PC-3 (cell line): ENCODE results near the gene GCM1. TPM values are rescaled to one million over a fixed set of nuclear protein-coding genes. Genes with fewer than 3 reads are reported as not detected.

Experiments
- ATAC-seq: fragments of 200-7000 bp; cut with Tn5 transposase; 2 replicates; pipeline ENCODE4 v1.9.1; 2020; ENCODE audit warnings: mild to moderate bottlenecking, moderate library complexity
- BruUV-seq: library from RNA; stranded (reverse); fragments of 400-500 nt; replicated peaks from 2 replicates; lab custom pipeline; 2021; lab: Mats Ljungman, UMichigan
- CTCF ChIA-PET: fragments of 300-600 bp; sonication (Branson Sonifier 250); formaldehyde crosslinking; loops from one replicate; lab custom pipeline; 2022; ENCODE audit warnings: antibody characterized with exemption; lab: Charles Lee
- POLR2A ChIA-PET: fragments of 300-600 bp; sonication (Branson Sonifier 250); formaldehyde crosslinking; loops from one replicate; lab custom pipeline; 2022; ENCODE audit warnings: antibody characterized with exemption; ENCODE audit not compliant: unreplicated experiment; lab: Charles Lee
- DNase-seq: peaks from one replicate; pipeline ENCODE4 v3.0.0-alpha.2; 2015
- H2AFZ ChIP-seq: fragments of 300-600 bp; sonication (generic); 2 replicates; pipeline ENCODE4 v1.6.0; 2016; ENCODE audit warnings: antibody characterized with exemption, low read length
- H3F3A ChIP-seq: fragments of 300-600 bp; sonication (generic); one replicate; pipeline ENCODE4 v1.6.0; 2017; ENCODE audit warnings: antibody characterized with exemption, low read length, control low read depth, mild to moderate bottlenecking; ENCODE audit not compliant: unreplicated experiment
- H3K27ac ChIP-seq: fragments of 300-600 bp; sonication (generic); 2 replicates; pipeline ENCODE4 v1.5.1; 2016; ENCODE audit warnings: mild to moderate bottlenecking, low read length
- H3K27me3 ChIP-seq: fragments of 300-600 bp; sonication (generic); 2 replicates; pipeline ENCODE4 v1.6.1; 2016; ENCODE audit warnings: low read length, mixed read lengths
- H3K36me3 ChIP-seq: fragments of 300-600 bp; sonication (generic); 2 replicates; pipeline ENCODE4 v1.6.1; 2016; ENCODE audit warnings: low read depth, mixed run types, low read length, mixed read lengths
- H3K4me1 ChIP-seq: fragments of 300-600 bp; sonication (generic); 2 replicates; pipeline ENCODE4 v1.5.1; 2016; ENCODE audit warnings: low read length; ENCODE audit not compliant: insufficient read depth
- H3K4me2 ChIP-seq: fragments of 300-600 bp; sonication (generic); 2 replicates; pipeline ENCODE4 v1.6.0; 2016; ENCODE audit warnings: low read length
- H3K4me3 ChIP-seq: fragments of 300-600 bp; sonication (generic); 2 replicates; pipeline ENCODE4 v1.5.1; 2016; ENCODE audit warnings: mild to moderate bottlenecking, low read length, mixed read lengths
- H3K79me2 ChIP-seq: fragments of 300-600 bp; sonication (generic); 2 replicates; pipeline ENCODE4 v1.6.1; 2017; ENCODE audit warnings: low read length, mixed read lengths
- H3K9ac ChIP-seq: fragments of 300-600 bp; sonication (generic); 2 replicates; pipeline ENCODE4 v1.6.0; 2016; ENCODE audit warnings: mild to moderate bottlenecking, low read length
- H3K9me2 ChIP-seq: fragments of 300-600 bp; sonication (generic); replicated peaks from 2 replicates; pipeline ENCODE4 v1.6.1; 2016; ENCODE audit warnings: mixed run types, low read length, mixed read lengths
- H3K9me3 ChIP-seq: fragments of 300-600 bp; sonication (generic); 2 replicates; pipeline ENCODE4 v1.6.1; 2016; ENCODE audit warnings: low read length, mixed read lengths
- H4K20me1 ChIP-seq: fragments of 300-600 bp; sonication (generic); 2 replicates; pipeline ENCODE4 v1.6.1; 2016; ENCODE audit warnings: low read length, mixed read lengths
- CTCF ChIP-seq: fragments of 300-600 bp; sonication (generic); conservative IDR thresholded peaks from 2 replicates; pipeline ENCODE4 v1.5.1; 2017; ENCODE audit warnings: antibody characterized with exemption, low read depth, mild to moderate bottlenecking, low read length
- EZH2 ChIP-seq: fragments of 300-600 bp; sonication (generic); IDR thresholded peaks from one replicate; pipeline ENCODE4 v1.6.1; 2017; ENCODE audit warnings: antibody characterized with exemption, mild to moderate bottlenecking, low read length; ENCODE audit not compliant: unreplicated experiment
- EZH2phosphoT487 ChIP-seq: fragments of 300-600 bp; sonication (generic); IDR thresholded peaks from 2 replicates; pipeline ENCODE4 v1.6.1; 2018; ENCODE audit warnings: mild to moderate bottlenecking, antibody characterized with exemption, low read length, borderline replicate concordance
- intact Hi-C: fragments of 100-400 bp; cut with micrococcal nuclease; formaldehyde crosslinking; loops from 2 replicates; pipeline ENCODE4 v1.9.0; 2023
- total RNA-seq: library from RNA; depleted of rRNA; stranded (reverse); fragments of >200 nt; gene quantifications from 2 replicates; pipeline ENCODE4 v1.2.3, GENCODE V29; 2014; rRNA removed

GCM1 gene
- total RNA-seq, 1 experiment from 2014 or later: not detected

GRCh38 chr6:53089948-53090347 is 58.7 kb downstream of the GCM1 start:
- no peaks in the 10 kb centered on the region for H3K79me2 ChIP-seq
- H3K27ac ChIP-seq: no peak overlapping the region
- no peak overlapping the region for H2AFZ ChIP-seq
- no peak for DNase-seq
- ChIA-PET CTCF (no interaction called here), POLR2A (no interaction called here)
- H3K9ac ChIP-seq: no peak overlapping the region
- H3K36me3 ChIP-seq: peaks cover 56% of the 10 kb centered on the region
- TF ChIP-seq EZH2: no peak
- TF ChIP-seq EZH2phosphoT487: no peak
- no peak for TF ChIP-seq CTCF
- intact Hi-C loops: no loop called here
- no peaks in the 10 kb centered on the region for H3K9me3 ChIP-seq
- H3K4me3 ChIP-seq: no peak overlapping the region
- no peak for ATAC-seq
- no peaks in the 10 kb centered on the region for H3F3A ChIP-seq
- no TSS peak for BruUV-seq
- no peaks in the 10 kb centered on the region for H3K9me2 ChIP-seq
- H3K4me1 ChIP-seq: peaks cover 7% of the 10 kb centered on the region; the same call in 1 of the 2 replicates
- H3K4me2 ChIP-seq: no peak overlapping the region
- H4K20me1 ChIP-seq: no peaks in the 10 kb centered on the region
- no peaks in the 10 kb centered on the region for H3K27me3 ChIP-seq

- no peak overlapping the region for H3K4me3 ChIP-seq
- no peak overlapping the region for H3K4me2 ChIP-seq
- H3K4me1 ChIP-seq: peaks cover 7% of the 10 kb centered on the region; the same call in 1 of the 2 replicates
- H3K9me2 ChIP-seq: no peaks in the 10 kb centered on the region
- ChIA-PET CTCF (no interaction called here), POLR2A (no interaction called here)
- no peak for ATAC-seq
- H2AFZ ChIP-seq: no peak overlapping the region
- intact Hi-C loops: no loop called here
- H3K36me3 ChIP-seq: peaks cover 58% of the 10 kb centered on the region
- H3F3A ChIP-seq: no peaks in the 10 kb centered on the region
- H4K20me1 ChIP-seq: no peaks in the 10 kb centered on the region
- DNase-seq: no peak
- no peak overlapping the region for H3K27ac ChIP-seq
- TF ChIP-seq CTCF: no peak
- TF ChIP-seq EZH2phosphoT487: no peak
- TF ChIP-seq EZH2: no peak
- H3K79me2 ChIP-seq: no peaks in the 10 kb centered on the region
- H3K27me3 ChIP-seq: no peaks in the 10 kb centered on the region
- BruUV-seq: no TSS peak
- no peak overlapping the region for H3K9ac ChIP-seq
- no peaks in the 10 kb centered on the region for H3K9me3 ChIP-seq
Measured at GRCh38 chr6:53086302-53086701, 62.3 kb downstream of the GCM1 start.

GRCh38 chr6:53080813-53081212 is 67.8 kb downstream of the GCM1 start:
- Histone ChIP-seq H2AFZ (no peak overlapping the region), H3K4me1 (no peaks in the 10 kb centered on the region), H3K9ac (no peak overlapping the region), H3K36me3 (peaks cover 64% of the 10 kb centered on the region), H3K27me3 (no peaks in the 10 kb centered on the region), H3K4me3 (no peak overlapping the region), H4K20me1 (no peaks in the 10 kb centered on the region), H3K4me2 (no peak overlapping the region), H3K9me3 (no peaks in the 10 kb centered on the region), H3K9me2 (no peaks in the 10 kb centered on the region), H3F3A (no peaks in the 10 kb centered on the region), H3K79me2 (no peaks in the 10 kb centered on the region), H3K27ac (no peak overlapping the region)
- TF ChIP-seq EZH2phosphoT487: no peak
- TF ChIP-seq CTCF: no peak
- TF ChIP-seq EZH2: no peak
- BruUV-seq: no TSS peak
- intact Hi-C loops: no loop called here
- CTCF ChIA-PET: no interaction called here
- DNase-seq (no peak), ATAC-seq (no peak)
- POLR2A ChIA-PET: no interaction called here

Other genes starting within 250 kb of the GCM1 start
- gene GSTA3, start 239.1 kb downstream of the GCM1 start, total RNA-seq: not detected in 2 replicates
- gene GSTA4, start 153.6 kb downstream of the GCM1 start, total RNA-seq: 10.1 and 20.9 TPM in 2 replicates
- 8.5 and 9.7 TPM in 2 replicates for gene CILK1, start 87.0 kb downstream of the GCM1 start, total RNA-seq
- 30.3 and 54.6 TPM in 2 replicates for gene FBXO9, start 83.4 kb downstream of the GCM1 start, total RNA-seq
- 57.2 and 62.7 TPM in 2 replicates for gene ELOVL5, start 200.1 kb upstream of the GCM1 start, total RNA-seq